ENCODE measurements around the gene IARS1.

Gene IARS1

GRCh38 chr9:92257327-92257726, 36.2 kb downstream of the IARS1 start:
- Histone ChIP-seq H3K36me3 (ENCODE audit: control insufficient read depth, insufficient read depth, low read length) (peaks cover 42% of the 10 kb centered on the region), H3K4me1 (ENCODE audit: control insufficient read depth, insufficient read depth, low read length) (no peaks in the 10 kb centered on the region), H3K4me3 (ENCODE audit: low read length) (no peak overlapping the region), H3K27me3 (ENCODE audit: control insufficient read depth, insufficient read depth, low read length) (no peaks in the 10 kb centered on the region), H3K9ac (ENCODE audit: low read length) (no peak overlapping the region), H3K27ac (ENCODE audit: low read depth, low read length) (no peak overlapping the region)

GRCh38 chr9:92254381-92255337, 38.8 kb downstream of the IARS1 start:
- Histone ChIP-seq H3K4me3 (ENCODE audit: low read length) (no peak overlapping the region), H3K36me3 (ENCODE audit: control insufficient read depth, insufficient read depth, low read length) (peaks cover 40% of the 10 kb centered on the region), H3K4me1 (ENCODE audit: control insufficient read depth, insufficient read depth, low read length) (no peaks in the 10 kb centered on the region), H3K27ac (ENCODE audit: low read depth, low read length) (no peak overlapping the region), H3K27me3 (ENCODE audit: control insufficient read depth, insufficient read depth, low read length) (no peaks in the 10 kb centered on the region), H3K9ac (ENCODE audit: low read length) (no peak overlapping the region)

GRCh38 chr9:92253656-92254055, 39.8 kb downstream of the IARS1 start:
- Histone ChIP-seq H3K9ac (ENCODE audit: low read length) (no peak overlapping the region), H3K27ac (ENCODE audit: low read depth, low read length) (no peak overlapping the region), H3K36me3 (ENCODE audit: control insufficient read depth, insufficient read depth, low read length) (peaks cover 33% of the 10 kb centered on the region), H3K4me3 (ENCODE audit: low read length) (no peak overlapping the region), H3K4me1 (ENCODE audit: control insufficient read depth, insufficient read depth, low read length) (no peaks in the 10 kb centered on the region), H3K27me3 (ENCODE audit: control insufficient read depth, insufficient read depth, low read length) (no peaks in the 10 kb centered on the region)

GRCh38 chr9:92247981-92248380, 45.5 kb downstream of the IARS1 start:
- H3K27me3 ChIP-seq (ENCODE audit: control insufficient read depth, insufficient read depth, low read length) = no peaks in the 10 kb centered on the region
- H3K9ac ChIP-seq (ENCODE audit: low read length) = no peak overlapping the region
- no peaks in the 10 kb centered on the region for H3K4me1 ChIP-seq (ENCODE audit: control insufficient read depth, insufficient read depth, low read length)
- H3K4me3 ChIP-seq (ENCODE audit: low read length) = no peak overlapping the region
- H3K27ac ChIP-seq (ENCODE audit: low read depth, low read length) = no peak overlapping the region
- H3K36me3 ChIP-seq (ENCODE audit: control insufficient read depth, insufficient read depth, low read length) = peaks cover 46% of the 10 kb centered on the region

GRCh38 chr9:92247296-92247695, 46.2 kb downstream of the IARS1 start:
- Histone ChIP-seq H3K36me3 (ENCODE audit: control insufficient read depth, insufficient read depth, low read length) (peaks cover 52% of the 10 kb centered on the region), H3K27ac (ENCODE audit: low read depth, low read length) (no peak overlapping the region), H3K9ac (ENCODE audit: low read length) (no peak overlapping the region), H3K4me3 (ENCODE audit: low read length) (no peak overlapping the region), H3K27me3 (ENCODE audit: control insufficient read depth, insufficient read depth, low read length) (no peaks in the 10 kb centered on the region), H3K4me1 (ENCODE audit: control insufficient read depth, insufficient read depth, low read length) (no peaks in the 10 kb centered on the region)

GRCh38 chr9:92245005-92245797, 48.3 kb downstream of the IARS1 start:
- Histone ChIP-seq H3K4me3 (ENCODE audit: low read length) (no peak overlapping the region), H3K27ac (ENCODE audit: low read depth, low read length) (no peak overlapping the region), H3K9ac (ENCODE audit: low read length) (no peak overlapping the region), H3K36me3 (ENCODE audit: control insufficient read depth, insufficient read depth, low read length) (peaks cover 46% of the 10 kb centered on the region), H3K27me3 (ENCODE audit: control insufficient read depth, insufficient read depth, low read length) (no peaks in the 10 kb centered on the region), H3K4me1 (ENCODE audit: control insufficient read depth, insufficient read depth, low read length) (no peaks in the 10 kb centered on the region)

Measured in rectal smooth muscle tissue (tissue), 1 donor.